ENCODE measurements around the gene MINK1.

Gene MINK1

DNA sequence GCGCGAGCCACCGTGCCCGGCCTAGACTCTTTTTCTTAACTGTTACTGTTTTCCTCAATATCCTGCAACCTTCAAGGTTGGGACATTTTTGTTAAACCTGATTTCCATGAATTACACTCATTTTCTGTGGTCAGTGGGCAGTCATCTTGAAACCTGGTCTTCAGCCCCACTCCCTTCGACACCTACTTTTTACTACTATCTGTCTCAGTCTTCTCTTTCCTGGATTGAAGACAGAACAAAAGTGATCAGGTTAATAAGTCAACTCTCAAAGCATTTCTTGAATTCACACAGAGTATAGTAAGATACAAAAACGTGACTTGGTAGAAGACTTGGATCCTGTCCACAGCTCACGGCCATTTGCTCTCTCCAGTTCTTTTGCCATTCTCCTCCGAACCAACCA lies 6.1 kb downstream of the MINK1 start:
- H3K36me3 Mint-ChIP-seq (ENCODE audit: low read depth): peaks cover 7% of the 10 kb centered on the region
- TF ChIP-seq, protein P1, sequence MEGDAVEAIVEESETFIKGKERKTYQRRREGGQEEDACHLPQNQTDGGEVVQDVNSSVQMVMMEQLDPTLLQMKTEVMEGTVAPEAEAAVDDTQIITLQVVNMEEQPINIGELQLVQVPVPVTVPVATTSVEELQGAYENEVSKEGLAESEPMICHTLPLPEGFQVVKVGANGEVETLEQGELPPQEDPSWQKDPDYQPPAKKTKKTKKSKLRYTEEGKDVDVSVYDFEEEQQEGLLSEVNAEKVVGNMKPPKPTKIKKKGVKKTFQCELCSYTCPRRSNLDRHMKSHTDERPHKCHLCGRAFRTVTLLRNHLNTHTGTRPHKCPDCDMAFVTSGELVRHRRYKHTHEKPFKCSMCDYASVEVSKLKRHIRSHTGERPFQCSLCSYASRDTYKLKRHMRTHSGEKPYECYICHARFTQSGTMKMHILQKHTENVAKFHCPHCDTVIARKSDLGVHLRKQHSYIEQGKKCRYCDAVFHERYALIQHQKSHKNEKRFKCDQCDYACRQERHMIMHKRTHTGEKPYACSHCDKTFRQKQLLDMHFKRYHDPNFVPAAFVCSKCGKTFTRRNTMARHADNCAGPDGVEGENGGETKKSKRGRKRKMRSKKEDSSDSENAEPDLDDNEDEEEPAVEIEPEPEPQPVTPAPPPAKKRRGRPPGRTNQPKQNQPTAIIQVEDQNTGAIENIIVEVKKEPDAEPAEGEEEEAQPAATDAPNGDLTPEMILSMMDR (IDR thresholded peaks at IDR 0.05; ENCODE audit: unreplicated experiment in 3 of 3): no peak
- H3K4me3 Mint-ChIP-seq: no peak overlapping the region
- peak overlapping the region in 2 of 3 experiments; percentile 4 to 27 for H3K27ac Mint-ChIP-seq
- no peaks in the 10 kb centered on the region for H3K27me3 Mint-ChIP-seq (ENCODE audit: low read depth)
- peaks cover 52% of the 10 kb centered on the region for H3K4me1 Mint-ChIP-seq
- no peaks in the 10 kb centered on the region for H3K9me3 Mint-ChIP-seq

DNA sequence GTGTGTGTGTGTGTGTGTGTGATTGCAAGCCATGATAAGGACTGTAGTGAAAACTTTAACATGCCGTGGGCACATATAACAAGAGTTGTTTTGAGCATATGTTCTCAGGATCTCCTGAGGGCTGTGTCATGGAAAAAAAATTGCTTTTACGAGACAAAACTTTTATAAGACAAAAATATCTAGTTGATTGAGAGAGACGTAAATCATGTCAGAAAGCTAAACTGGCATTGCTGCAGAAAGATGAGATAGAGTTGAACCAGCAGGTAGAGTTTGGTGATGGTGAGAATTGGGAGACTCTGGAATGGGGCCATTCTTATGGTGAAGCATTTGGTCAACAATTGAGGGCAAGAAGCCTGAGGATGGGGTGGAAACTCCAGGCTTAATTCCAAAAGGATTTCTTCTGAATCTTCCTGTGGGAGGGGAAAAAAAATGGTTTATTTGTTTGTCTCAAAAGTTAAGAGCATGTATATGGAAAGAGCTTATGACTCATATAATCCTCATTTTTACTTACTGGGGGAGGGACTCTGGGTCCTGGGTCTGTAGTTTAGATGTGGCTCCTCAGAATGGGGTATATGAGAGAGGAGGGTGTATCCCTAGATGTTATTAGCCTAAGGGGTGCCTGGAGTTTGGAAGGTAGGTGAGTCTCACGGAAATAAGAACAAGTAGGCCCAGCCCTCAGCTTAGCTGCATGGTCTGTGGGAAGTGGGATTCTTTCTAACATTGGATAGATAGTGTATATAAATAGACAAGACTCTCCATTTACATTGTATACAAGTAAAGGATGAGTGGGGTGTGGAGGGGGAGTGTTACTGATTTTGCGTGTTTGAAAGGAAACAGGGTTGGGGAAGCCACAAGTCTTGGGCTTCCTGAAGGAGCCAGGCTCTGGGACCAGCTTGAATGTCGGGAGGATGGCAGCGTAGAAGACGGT lies 7.1 kb downstream of the MINK1 start:
- Mint-ChIP-seq H3K36me3 (ENCODE audit: low read depth) (peaks cover 10% of the 10 kb centered on the region), H3K9me3 (no peaks in the 10 kb centered on the region), H3K27me3 (ENCODE audit: low read depth) (no peaks in the 10 kb centered on the region), H3K27ac (peak overlapping the region in 1 of 3 experiments; percentile 4), H3K4me3 (no peak overlapping the region), H3K4me1 (peaks cover 43% of the 10 kb centered on the region)
- TF ChIP-seq, protein P1 (IDR thresholded peaks at IDR 0.05; ENCODE audit: unreplicated experiment in 3 of 3): no peak

DNA sequence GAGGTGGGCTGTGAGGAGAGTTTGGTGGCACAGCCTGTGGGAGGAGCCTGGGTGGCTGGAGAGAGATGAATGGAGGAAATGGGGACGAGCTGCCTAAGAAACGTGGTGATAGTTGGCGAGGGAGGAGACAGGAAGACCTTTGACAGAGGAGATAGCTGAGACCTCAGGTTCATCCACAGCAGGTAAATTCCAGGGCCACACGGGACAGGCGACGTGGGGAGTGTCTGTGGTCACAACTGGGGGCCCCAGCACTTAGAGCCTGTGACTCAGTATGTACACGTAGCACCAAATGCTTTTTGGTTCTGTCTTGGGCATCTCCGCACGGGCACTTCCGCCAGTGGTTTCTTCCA lies 7.7 kb downstream of the MINK1 start:
- TF ChIP-seq, protein P1 (IDR thresholded peaks at IDR 0.05; ENCODE audit: unreplicated experiment in 3 of 3): no peak
- Mint-ChIP-seq H3K27ac (peak overlapping the region in 1 of 3 experiments; percentile 4), H3K27me3 (ENCODE audit: low read depth) (no peaks in the 10 kb centered on the region), H3K36me3 (ENCODE audit: low read depth) (peaks cover 10% of the 10 kb centered on the region), H3K4me1 (peaks cover 40% of the 10 kb centered on the region), H3K9me3 (no peaks in the 10 kb centered on the region), H3K4me3 (no peak overlapping the region)

DNA sequence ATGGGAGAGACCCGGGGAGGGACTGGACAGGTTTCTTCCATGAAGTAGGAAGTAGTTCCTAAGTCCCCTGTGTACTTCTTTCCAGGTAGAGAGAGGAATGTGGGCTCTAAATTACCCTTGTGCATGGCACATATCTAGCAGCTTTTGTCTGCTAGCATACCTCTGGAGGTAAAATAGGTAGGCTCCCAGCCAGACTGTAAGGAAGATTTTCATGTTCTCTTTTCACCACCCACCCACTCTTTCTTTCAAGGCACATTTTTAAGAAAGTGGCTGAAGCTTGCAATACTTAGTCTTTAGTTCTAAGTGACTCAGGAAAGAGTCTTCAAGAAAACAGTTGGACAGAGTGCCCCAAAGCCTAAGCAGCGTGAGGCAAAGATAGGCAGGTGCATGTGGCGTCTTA lies 9.2 kb downstream of the MINK1 start:
- TF ChIP-seq, protein P1 (IDR thresholded peaks at IDR 0.05; ENCODE audit: unreplicated experiment in 3 of 3): no peak
- no peaks in the 10 kb centered on the region for H3K27me3 Mint-ChIP-seq (ENCODE audit: low read depth)
- no peak overlapping the region for H3K4me3 Mint-ChIP-seq

DNA sequence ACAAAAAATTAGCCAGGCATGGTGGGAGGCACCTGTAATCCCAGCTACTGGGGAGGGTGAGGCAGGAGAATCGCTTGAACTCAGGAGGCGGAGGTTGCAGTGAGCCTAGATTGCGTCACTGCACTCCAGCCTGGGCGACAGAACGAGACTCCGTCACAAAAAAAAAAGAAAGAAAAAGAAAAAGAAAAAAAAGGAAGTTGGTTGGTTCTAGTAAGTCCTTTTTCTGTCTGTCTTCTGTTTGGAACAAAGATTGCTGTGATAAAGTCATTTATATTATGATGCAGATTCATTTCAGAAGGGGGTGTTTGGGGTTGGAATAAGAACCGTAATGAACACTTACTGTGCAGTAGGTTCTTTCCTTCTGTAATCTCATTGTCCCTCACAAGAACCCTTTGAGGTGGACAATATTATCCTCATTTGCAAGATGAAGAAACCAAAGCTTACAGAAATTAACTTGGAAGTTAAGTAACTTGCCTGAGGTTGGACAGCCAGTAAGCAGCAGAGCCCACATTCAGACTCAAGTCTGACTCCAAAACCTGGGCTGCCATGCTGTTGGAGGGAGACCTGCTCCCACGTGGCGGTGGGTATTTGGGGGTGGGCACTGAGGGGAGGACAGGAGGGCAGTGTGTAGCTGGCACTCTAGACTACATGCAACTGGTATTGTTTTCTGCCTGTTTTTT lies 10.3 kb downstream of the MINK1 start:
- no peak overlapping the region for H3K27ac Mint-ChIP-seq
- peaks cover 10% of the 10 kb centered on the region for H3K36me3 Mint-ChIP-seq (ENCODE audit: low read depth)
- no peaks in the 10 kb centered on the region for H3K27me3 Mint-ChIP-seq (ENCODE audit: low read depth)
- peaks cover 27% of the 10 kb centered on the region for H3K4me1 Mint-ChIP-seq
- no peaks in the 10 kb centered on the region for H3K9me3 Mint-ChIP-seq
- H3K4me3 Mint-ChIP-seq: no peak overlapping the region
- TF ChIP-seq, protein P1 (IDR thresholded peaks at IDR 0.05; ENCODE audit: unreplicated experiment in 3 of 3): no peak

More for the DNA sequence above, 9.2 kb downstream of the MINK1 start:
- Mint-ChIP-seq H3K4me1 (peaks cover 30% of the 10 kb centered on the region), H3K9me3 (no peaks in the 10 kb centered on the region), H3K36me3 (ENCODE audit: low read depth) (peaks cover 10% of the 10 kb centered on the region), H3K27ac (no peak overlapping the region)
